Activated CD8-positive, alpha-beta T cell treated with anti-CD3 and anti-CD28 coated beads, Interleukin-2, amount 10 ng/mL, durations not matched to agents 7 days and 5 days (primary cell): Measurements from ENCODE around the gene PADI3. TPM values are rescaled to one million over a fixed set of nuclear protein-coding genes. Genes with fewer than 3 reads are reported as not detected.

Experiments
- ATAC-seq: fragments of 150-1000 bp; cut with Tn5 transposase; one replicate; pipeline ENCODE4 v1.10.0; 2021; ENCODE audit warnings: moderate library complexity
- CTCF ChIA-PET: fragments of 350-600 bp; sonication (Branson Sonifier 250); formaldehyde crosslinking; loops from one replicate; lab custom pipeline; 2021; ENCODE audit warnings: antibody characterized with exemption; lab: Charles Lee
- POLR2A ChIA-PET: fragments of 350-600 bp; sonication (Branson Sonifier 250); formaldehyde crosslinking; loops from one replicate; lab custom pipeline; 2021; ENCODE audit warnings: antibody characterized with exemption; lab: Charles Lee
- DNase-seq: peaks from one replicate; pipeline ENCODE4 v3.0.0-alpha.2; 2020
- H3K27ac Mint-ChIP-seq: one replicate; pipeline ENCODE4 v1.8.0; 2021; ENCODE audit warnings: mild to moderate bottlenecking, mixed read lengths
- H3K27me3 Mint-ChIP-seq: one replicate; pipeline ENCODE4 v1.8.0; 2021; ENCODE audit warnings: low read depth, mixed read lengths
- H3K36me3 Mint-ChIP-seq: one replicate; pipeline ENCODE4 v1.8.0; 2021; ENCODE audit warnings: low read depth, mixed read lengths
- H3K4me1 Mint-ChIP-seq: one replicate; pipeline ENCODE4 v1.8.0; 2021; ENCODE audit warnings: low read depth, mixed read lengths
- H3K4me3 Mint-ChIP-seq: one replicate; pipeline ENCODE4 v1.8.0; 2021; ENCODE audit warnings: mild to moderate bottlenecking, mixed read lengths
- H3K9me3 Mint-ChIP-seq: one replicate; pipeline ENCODE4 v1.8.0; 2022; ENCODE audit warnings: mixed read lengths; ENCODE audit not compliant: insufficient read depth
- total RNA-seq, 2 experiments: library from RNA; stranded (reverse); gene quantifications; one replicate each; pipeline ENCODE4 v1.2.3, GENCODE V29; 2021

Gene PADI3
- total RNA-seq, 2 experiments from 2014 or later: not detected

DNA sequence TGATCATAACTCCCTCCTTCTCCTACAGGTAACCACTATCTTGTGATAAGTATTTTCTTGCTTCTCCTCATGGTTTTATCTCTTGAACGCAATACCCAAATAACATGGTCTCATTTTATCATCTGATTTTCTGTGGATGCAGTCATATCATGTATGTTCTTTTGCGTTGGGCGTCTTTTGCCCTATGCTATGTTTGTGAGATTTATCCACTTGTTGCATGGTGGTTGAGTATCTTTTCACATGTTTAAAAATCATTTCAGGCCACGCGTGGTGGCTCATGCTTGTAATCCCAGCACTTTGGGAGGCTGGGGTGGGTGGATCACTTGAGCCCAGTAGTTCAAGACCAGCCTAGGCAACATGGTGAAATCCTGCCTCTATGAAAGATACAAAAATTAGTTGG, 15.6 kb downstream of the PADI3 start:
- H3K4me3 Mint-ChIP-seq: no peak overlapping the region
- H3K36me3 Mint-ChIP-seq: no peaks in the 10 kb centered on the region
- DNase-seq: no peak
- no peaks in the 10 kb centered on the region for H3K4me1 Mint-ChIP-seq
- CTCF ChIA-PET: interaction anchor here (0.7 kb wide), 1 partner anchor 10 kb away, joined by 3 read pairs; no protein-coding TSS in a partner anchor
- no peak for ATAC-seq
- H3K9me3 Mint-ChIP-seq: no peaks in the 10 kb centered on the region
- POLR2A ChIA-PET: no interaction called here
- no peak overlapping the region for H3K27ac Mint-ChIP-seq
- H3K27me3 Mint-ChIP-seq: peaks cover 10% of the 10 kb centered on the region

DNA sequence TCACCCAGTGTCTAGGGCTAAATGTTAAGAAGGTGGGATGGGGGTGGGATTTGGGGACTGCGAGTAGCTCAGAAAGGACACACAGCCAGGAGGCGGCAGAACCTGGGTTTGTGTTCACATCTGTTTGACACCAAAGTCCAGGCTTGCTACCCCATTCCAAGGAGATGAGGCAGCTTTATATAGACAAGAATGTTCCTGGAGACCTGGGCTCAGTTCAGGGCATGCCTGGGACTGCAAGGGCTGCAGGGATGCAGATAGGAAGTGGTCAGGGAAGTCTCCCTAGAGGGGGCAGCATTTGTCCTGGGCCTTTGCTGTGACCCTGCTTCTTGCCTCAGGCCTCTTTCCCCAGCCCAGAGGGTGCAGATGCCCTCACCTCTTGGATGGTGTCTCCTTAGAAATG, 16.3 kb downstream of the PADI3 start:
- Mint-ChIP-seq H3K4me3 (no peak overlapping the region), H3K9me3 (no peaks in the 10 kb centered on the region), H3K4me1 (no peaks in the 10 kb centered on the region), H3K27me3 (peaks cover 10% of the 10 kb centered on the region), H3K27ac (no peak overlapping the region), H3K36me3 (no peaks in the 10 kb centered on the region)
- ChIA-PET POLR2A (no interaction called here), CTCF (no interaction called here)
- DNase-seq: no peak
- no peak for ATAC-seq

DNA sequence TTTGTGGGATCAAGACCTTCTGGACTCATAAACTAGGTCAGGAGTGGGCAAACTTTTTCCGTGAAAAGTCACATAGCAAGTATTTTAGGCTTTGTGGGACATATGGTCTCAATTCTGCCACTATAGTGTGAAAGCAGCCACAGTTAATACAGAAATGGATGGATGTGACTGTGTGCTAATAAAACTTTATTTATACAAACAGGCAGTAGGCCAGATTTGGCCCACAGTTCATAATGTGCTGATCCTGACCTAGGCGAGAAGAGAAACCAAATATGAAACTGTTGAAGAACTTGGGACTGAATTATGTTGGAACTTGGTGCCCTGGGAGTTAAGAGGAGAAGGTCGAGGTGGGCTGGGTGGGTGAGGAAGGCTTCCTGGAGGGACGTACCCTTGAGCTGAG, 17.1 kb downstream of the PADI3 start:
- DNase-seq: no peak
- H3K4me3 Mint-ChIP-seq: no peak overlapping the region
- POLR2A ChIA-PET: no interaction called here
- H3K27ac Mint-ChIP-seq: no peak overlapping the region
- no peaks in the 10 kb centered on the region for H3K36me3 Mint-ChIP-seq
- ATAC-seq: no peak
- CTCF ChIA-PET: no interaction called here
- H3K9me3 Mint-ChIP-seq: no peaks in the 10 kb centered on the region
- H3K27me3 Mint-ChIP-seq: peaks cover 10% of the 10 kb centered on the region
- H3K4me1 Mint-ChIP-seq: no peaks in the 10 kb centered on the region

DNA sequence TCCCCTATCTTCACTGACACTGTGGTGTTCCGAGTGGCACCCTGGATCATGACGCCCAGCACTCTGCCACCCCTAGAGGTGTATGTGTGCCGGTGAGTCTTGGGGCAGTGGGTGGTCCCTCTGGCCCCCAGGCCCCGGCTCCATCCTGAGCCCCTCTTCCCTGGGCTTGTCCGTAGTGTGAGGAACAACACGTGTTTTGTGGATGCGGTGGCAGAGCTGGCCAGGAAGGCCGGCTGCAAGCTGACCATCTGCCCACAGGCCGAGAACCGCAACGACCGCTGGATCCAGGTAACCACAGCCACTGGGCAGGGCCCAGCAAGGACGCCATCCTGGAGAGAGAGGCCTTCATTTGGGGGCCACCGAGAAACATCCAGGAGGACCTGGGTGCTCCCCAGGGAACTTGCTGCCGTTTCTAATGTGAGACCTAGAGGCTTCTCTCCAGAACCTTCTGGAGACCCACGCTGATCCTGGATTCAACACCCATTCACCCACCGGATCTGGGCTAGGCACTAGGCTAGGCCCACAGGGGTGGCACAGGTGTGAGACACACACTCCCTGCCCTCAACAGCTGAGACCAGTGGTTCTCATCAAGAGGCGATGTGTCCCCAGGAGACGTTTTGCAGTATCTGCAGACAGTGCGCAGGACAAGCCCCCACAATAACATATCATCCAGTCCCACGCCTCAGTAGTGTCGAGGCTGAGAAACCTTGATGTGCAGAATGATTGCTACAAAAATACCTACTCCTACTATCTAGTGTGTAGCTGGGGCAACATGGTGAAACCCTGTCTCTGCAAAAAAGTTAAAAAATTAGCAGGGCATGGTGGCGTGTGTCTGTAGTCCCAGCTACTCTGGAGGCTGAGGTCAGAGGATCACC, 22.2 kb downstream of the PADI3 start:
- no peaks in the 10 kb centered on the region for H3K9me3 Mint-ChIP-seq
- ChIA-PET POLR2A (no interaction called here), CTCF (no interaction called here)
- no peak overlapping the region for H3K27ac Mint-ChIP-seq
- no peak for DNase-seq
- no peak overlapping the region for H3K4me3 Mint-ChIP-seq
- peaks cover 3% of the 10 kb centered on the region for H3K27me3 Mint-ChIP-seq
- H3K4me1 Mint-ChIP-seq: no peaks in the 10 kb centered on the region
- H3K36me3 Mint-ChIP-seq: no peaks in the 10 kb centered on the region
- ATAC-seq: no peak

DNA sequence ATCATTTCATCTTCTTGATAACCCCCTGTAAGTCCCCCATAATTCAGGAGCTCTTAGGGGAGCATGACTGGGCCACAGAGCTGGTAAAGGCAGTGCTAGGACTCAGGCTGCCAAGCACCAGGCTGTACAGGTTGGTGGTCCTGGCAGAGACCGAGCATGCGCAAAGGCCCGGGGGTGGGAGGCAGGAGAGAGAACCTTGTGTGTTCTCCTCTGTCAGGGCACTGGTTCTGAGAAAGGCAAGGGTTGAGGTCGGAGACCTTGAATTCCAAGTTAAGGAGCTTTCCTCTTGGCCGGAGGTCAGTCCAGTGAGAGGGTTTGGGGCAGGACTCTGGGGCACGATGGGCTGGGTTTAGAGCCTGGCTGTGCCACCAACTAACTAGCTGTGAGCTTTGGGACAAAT, 23.2 kb downstream of the PADI3 start:
- ChIA-PET CTCF (no interaction called here), POLR2A (no interaction called here)
- Mint-ChIP-seq H3K27me3 (peaks cover 3% of the 10 kb centered on the region), H3K9me3 (no peaks in the 10 kb centered on the region), H3K4me1 (no peaks in the 10 kb centered on the region), H3K4me3 (no peak overlapping the region), H3K27ac (no peak overlapping the region), H3K36me3 (no peaks in the 10 kb centered on the region)
- ATAC-seq (no peak), DNase-seq (no peak)

DNA sequence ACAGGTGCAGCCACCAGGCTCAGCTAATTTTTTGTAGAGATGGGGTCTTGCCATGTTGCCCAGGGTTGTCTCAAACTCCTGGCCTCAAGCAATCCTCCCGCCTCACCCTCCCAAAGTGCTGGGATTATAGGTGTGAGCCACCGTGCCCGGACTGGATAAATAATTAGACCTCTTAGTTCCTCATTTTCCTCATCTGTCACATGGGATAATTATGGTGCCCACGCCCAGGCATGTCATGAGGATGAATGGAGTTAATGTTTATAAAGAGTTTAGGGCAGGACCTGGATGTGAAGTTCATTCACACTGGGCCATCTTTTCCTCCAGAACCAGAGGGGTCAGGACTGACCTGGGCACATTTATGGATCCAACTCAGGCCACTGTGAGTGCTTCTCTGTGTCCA, 23.7 kb downstream of the PADI3 start:
- ChIA-PET CTCF (no interaction called here), POLR2A (no interaction called here)
- no peak overlapping the region for H3K27ac Mint-ChIP-seq
- H3K4me1 Mint-ChIP-seq: no peaks in the 10 kb centered on the region
- no peak overlapping the region for H3K4me3 Mint-ChIP-seq
- ATAC-seq: no peak
- H3K36me3 Mint-ChIP-seq: no peaks in the 10 kb centered on the region
- H3K27me3 Mint-ChIP-seq: peaks cover 3% of the 10 kb centered on the region
- no peak for DNase-seq
- no peaks in the 10 kb centered on the region for H3K9me3 Mint-ChIP-seq

DNA sequence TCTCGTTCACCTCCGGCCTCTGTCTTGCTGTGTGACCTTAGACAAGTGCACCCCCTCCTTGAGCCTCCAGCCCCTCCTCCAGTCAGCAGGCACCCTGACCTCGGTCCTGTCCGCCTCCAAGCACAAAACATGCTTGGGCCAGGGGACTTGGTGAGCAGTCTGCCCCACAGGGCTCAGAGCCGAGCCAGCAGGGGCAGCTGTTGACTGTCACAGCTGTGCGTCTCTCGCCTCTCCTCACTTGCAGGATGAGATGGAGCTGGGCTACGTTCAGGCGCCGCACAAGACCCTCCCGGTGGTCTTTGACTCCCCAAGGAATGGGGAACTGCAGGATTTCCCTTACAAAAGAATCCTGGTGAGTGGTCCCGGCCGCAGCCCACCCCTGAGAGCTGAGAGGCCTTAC, 24.2 kb downstream of the PADI3 start:
- Mint-ChIP-seq H3K9me3 (no peaks in the 10 kb centered on the region), H3K27me3 (peaks cover 3% of the 10 kb centered on the region), H3K4me3 (no peak overlapping the region), H3K4me1 (no peaks in the 10 kb centered on the region), H3K36me3 (no peaks in the 10 kb centered on the region), H3K27ac (no peak overlapping the region)
- ATAC-seq (no peak), DNase-seq (no peak)
- POLR2A ChIA-PET: no interaction called here
- CTCF ChIA-PET: interaction anchor here (0.8 to 1.0 kb wide), 2 partner anchors 147 to 169 kb away, joined by 3 to 6 read pairs; no protein-coding TSS in a partner anchor

DNA sequence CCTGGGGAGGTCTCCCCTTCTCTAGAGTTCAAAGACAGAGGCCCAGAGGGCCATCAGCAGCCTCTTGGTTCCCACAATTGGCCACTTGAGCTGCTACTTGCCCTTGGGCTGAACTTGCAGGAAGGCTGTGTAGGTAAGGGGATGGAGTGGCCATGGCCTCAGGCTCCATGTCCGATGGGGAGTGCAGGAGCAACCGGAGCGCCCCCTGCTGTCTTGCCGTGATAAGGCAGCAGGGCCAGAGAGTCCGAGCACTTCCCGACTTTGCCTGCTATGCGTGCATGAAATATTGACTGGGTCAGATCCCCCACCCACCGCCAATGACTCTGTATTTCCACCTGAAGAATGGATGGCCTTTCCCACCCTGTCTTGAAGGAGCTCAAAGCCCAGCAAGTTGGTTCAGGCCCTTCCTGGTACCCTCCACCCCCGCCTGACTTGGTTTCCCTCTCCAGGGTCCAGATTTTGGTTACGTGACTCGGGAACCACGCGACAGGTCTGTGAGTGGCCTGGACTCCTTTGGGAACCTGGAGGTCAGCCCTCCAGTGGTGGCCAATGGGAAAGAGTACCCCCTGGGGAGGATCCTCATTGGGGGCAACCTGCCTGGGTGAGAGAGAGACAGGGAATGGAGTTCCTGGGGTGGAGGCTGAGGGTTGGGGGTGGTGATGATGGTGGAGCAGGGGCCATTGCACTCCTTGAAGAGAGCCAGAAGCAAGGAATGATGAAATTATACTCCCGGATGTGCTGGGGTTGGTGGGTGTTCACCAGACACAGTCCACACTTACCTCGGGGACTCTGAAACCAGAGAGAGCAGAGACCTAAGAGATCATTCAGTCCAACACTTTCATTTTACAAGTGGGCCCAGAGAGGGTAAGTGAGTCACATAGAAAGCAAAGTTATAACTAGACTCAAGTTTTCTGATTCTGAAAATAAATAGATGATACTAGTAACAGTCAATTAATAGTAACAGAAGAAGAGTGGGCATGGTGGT, 25.6 kb downstream of the PADI3 start:
- no peak overlapping the region for H3K27ac Mint-ChIP-seq
- ChIA-PET CTCF (interaction anchor here (0.6 to 1.4 kb wide), 6 partner anchors 10 to 171 kb away, joined by 3 to 6 read pairs (median 3); no protein-coding TSS in a partner anchor), POLR2A (no interaction called here)
- DNase-seq (peak; percentile 35), ATAC-seq (peak; percentile 27)
- no peaks in the 10 kb centered on the region for H3K9me3 Mint-ChIP-seq
- no peaks in the 10 kb centered on the region for H3K36me3 Mint-ChIP-seq
- peaks cover 3% of the 10 kb centered on the region for H3K27me3 Mint-ChIP-seq
- H3K4me3 Mint-ChIP-seq: no peak overlapping the region
- no peaks in the 10 kb centered on the region for H3K4me1 Mint-ChIP-seq

DNA sequence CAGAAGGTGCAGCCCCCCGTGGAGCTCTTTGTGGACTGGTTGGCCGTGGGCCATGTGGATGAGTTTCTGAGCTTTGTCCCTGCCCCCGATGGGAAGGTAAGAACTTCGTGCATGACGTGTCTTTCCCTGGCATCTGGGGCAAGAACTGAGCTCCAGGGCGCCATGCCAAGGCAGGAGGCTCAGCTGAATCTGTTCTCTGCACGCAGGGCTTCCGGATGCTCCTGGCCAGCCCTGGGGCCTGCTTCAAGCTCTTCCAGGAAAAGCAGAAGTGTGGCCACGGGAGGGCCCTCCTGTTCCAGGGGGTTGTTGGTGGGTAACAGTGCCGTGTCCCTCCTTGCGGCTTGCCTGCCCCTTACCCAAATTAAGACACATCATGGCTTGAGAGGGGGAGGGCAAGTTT, 27.7 kb downstream of the PADI3 start:
- ATAC-seq: no peak
- Mint-ChIP-seq H3K9me3 (no peaks in the 10 kb centered on the region), H3K27me3 (peaks cover 3% of the 10 kb centered on the region), H3K4me1 (no peaks in the 10 kb centered on the region), H3K27ac (no peak overlapping the region), H3K4me3 (no peak overlapping the region), H3K36me3 (no peaks in the 10 kb centered on the region)
- POLR2A ChIA-PET: no interaction called here
- DNase-seq: no peak
- CTCF ChIA-PET: no interaction called here

DNA sequence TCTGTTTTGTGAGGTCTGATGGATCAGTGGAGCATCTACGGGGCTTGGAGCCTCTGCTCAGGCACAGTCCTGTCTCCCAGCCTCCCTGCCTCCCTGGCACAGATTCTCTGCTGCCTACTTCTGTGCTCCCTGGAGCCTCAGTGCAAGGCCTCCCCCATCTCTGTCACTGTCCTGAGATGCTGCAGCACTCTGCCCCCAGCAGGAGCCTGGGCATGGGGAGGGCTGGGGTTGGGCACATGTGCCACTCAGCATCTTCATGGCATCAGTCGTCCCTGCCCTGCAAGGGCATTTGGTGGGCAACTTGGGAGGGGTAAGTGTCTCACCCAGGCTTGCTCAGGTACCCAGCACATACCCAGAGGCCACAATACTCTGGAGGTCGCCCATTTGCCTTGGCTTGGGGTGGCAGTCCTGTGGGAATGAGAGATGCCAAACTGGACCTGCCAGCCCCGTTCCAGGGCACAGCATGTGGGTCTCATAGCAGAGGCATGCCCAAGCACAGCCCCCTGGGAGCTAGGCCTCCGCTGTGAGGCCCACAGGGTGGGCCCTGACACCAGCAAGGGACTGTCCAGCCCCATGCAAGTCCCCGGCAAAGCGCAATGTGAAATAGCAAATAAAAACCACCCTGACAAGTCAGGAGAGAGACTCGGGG, 28.7 kb downstream of the PADI3 start:
- Mint-ChIP-seq H3K4me1 (no peaks in the 10 kb centered on the region), H3K36me3 (no peaks in the 10 kb centered on the region), H3K4me3 (no peak overlapping the region), H3K27me3 (peaks cover 8% of the 10 kb centered on the region), H3K9me3 (no peaks in the 10 kb centered on the region), H3K27ac (no peak overlapping the region)
- no peak for DNase-seq
- ATAC-seq: no peak
- ChIA-PET POLR2A (no interaction called here), CTCF (no interaction called here)

DNA sequence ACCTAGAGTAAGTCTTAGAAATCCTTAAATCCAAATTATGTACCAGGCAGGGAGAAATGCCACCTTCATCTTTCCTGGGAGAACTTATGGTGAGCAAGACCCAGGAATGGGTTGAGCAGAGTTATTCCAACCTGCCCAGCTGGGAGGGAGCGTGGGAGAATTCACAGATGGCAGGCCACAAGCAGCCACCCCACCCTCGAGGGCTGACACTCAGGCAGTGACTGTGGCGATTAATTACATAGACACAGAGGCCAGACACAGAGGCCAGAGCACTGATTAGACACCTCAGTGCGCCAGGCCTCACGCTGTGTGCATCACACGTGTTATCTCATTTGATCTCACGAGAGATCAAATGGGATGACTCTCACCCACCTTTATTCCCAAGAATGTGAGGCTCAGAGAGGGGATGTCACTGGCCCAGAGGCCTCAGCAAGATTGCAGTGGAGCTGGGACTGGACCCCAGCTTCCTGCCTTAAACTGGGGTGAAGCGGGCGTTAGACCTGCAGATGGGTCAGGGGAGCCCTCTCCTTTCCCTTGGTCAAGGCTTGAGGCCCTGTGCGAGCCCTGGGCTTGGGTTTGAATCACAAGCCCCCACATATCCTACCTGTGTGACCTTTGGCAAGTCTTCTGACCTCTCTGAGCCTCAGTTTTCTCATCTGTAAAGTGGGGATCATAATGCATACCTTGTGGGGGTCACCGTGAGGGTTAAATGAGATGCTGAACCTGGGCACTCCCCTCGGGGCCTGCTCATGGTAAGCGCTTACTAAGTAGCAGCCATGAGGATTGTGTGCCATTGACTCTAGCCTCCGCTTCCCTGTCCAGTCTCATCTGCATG, 30.3 kb downstream of the PADI3 start:
- POLR2A ChIA-PET: no interaction called here
- Mint-ChIP-seq H3K27me3 (peaks cover 8% of the 10 kb centered on the region), H3K9me3 (no peaks in the 10 kb centered on the region), H3K27ac (no peak overlapping the region), H3K4me1 (no peaks in the 10 kb centered on the region), H3K36me3 (no peaks in the 10 kb centered on the region), H3K4me3 (no peak overlapping the region)
- ATAC-seq: no peak
- CTCF ChIA-PET: no interaction called here
- no peak for DNase-seq
